Right lobe of liver (tissue), 6 donors: ENCODE measurements around the gene MIGA1. TPM values are rescaled to one million over a fixed set of nuclear protein-coding genes. Genes with fewer than 3 reads are reported as not detected.

Experiments used
- ATAC-seq, 4 donors: fragments of 200-7000 bp; cut with Tn5 transposase; one replicate each; pipeline ENCODE4 v1.9.1; 2020; ENCODE audit warnings: mild to moderate bottlenecking in 4 of 4, moderate library complexity in 4 of 4
- DNase-seq, 3 donors: peaks; one replicate each; pipeline ENCODE4 v3.0.0-alpha.2; 2020
- H3K27ac ChIP-seq, 3 donors: fragments of 200-600 bp; one replicate each; pipeline ENCODE4 v1.8.0; 2022
- H3K27me3 ChIP-seq, 2 donors: fragments of 200-600 bp; one replicate each; pipeline ENCODE4 v1.8.0; 2022
- H3K36me3 ChIP-seq, 4 donors: fragments of 200-600 bp; sonication (generic) in 1 of 4; one replicate each; pipeline versions ENCODE4 v1.5.1 to v1.8.0; 2017 to 2022; ENCODE audit warnings: control low read depth in 1 of 4
- H3K4me1 ChIP-seq, 4 donors: fragments of 200-600 bp; sonication (generic) in 1 of 4; one replicate each; pipeline versions ENCODE4 v1.5.1 to v1.8.0; 2017 to 2022; ENCODE audit warnings: control low read depth in 1 of 4
- H3K4me3 ChIP-seq, 3 donors: fragments of 200-600 bp; one replicate each; pipeline ENCODE4 v1.8.0; 2022
- H3K9me3 ChIP-seq, 4 donors: fragments of 200-600 bp; sonication (generic) in 1 of 4; one replicate each; pipeline versions ENCODE4 v1.5.1 to v1.8.0; 2017 to 2022; ENCODE audit warnings: control low read depth in 1 of 4
- POLR2A ChIP-seq: fragments of 450-650 bp; IDR thresholded peaks from one replicate; pipeline ENCODE4 v1.6.1; 2017; ENCODE audit warnings: antibody characterized with exemption, mild to moderate bottlenecking
- WGBS: methylation state at CpG from one replicate; pipeline ENCODE4 v1.1.6; 2018; ENCODE audit warnings: low coverage, low lambda C conversion rate; ENCODE audit not compliant: insufficient coverage; ENCODE audit errors: missing lambda C conversion rate; 5-methylcytosine and 5-hydroxymethylcytosine counted together
- intact Hi-C, 2 donors: fragments of 100-400 bp; cut with DNase I; formaldehyde crosslinking; loops; one replicate each; pipeline versions ENCODE4 v1.11.2 to v1.14.1; 2022
- total RNA-seq, 6 experiments: library from RNA; depleted of rRNA in 2 of 6; stranded (reverse); fragments of >200 nt in 2 of 6; fragmentation: NEBNext Ultra II Directional in 3 of 6; extraction: Animal tissue kit (Norgen Biotek cat#: 25700) in 3 of 6; gene quantifications; one replicate each; pipeline versions ENCODE4 v1.1.0 to v1.2.4, GENCODE V29; 2016 to 2023
- TF ChIP-seq, protein P1 (sequence below), 4 donors: fragments of 200-600 bp in 3 of 4; fragments of 450-650 bp in 1 of 4; IDR thresholded peaks; one replicate each; pipeline versions ENCODE4 v1.5.1 to v1.8.0; 2016 to 2022; ENCODE audit warnings: antibody characterized with exemption in 4 of 4, mild to moderate bottlenecking in 2 of 4
- donor health status: DM: no; HTN: yes; CAD: no.
- donor health status: DM: no; HTN: no; CAD: no.
- donor health status: DM: no; HTN: no; CAD: no.
- donor health status: DM: no; HTN: yes; CAD: no.
- donor health status: DM: no; HTN: yes; CAD: no.

Gene MIGA1
- total RNA-seq, 6 experiments from 2014 or later: 7.7 to 12.2 (median 8.8) TPM

DNA sequence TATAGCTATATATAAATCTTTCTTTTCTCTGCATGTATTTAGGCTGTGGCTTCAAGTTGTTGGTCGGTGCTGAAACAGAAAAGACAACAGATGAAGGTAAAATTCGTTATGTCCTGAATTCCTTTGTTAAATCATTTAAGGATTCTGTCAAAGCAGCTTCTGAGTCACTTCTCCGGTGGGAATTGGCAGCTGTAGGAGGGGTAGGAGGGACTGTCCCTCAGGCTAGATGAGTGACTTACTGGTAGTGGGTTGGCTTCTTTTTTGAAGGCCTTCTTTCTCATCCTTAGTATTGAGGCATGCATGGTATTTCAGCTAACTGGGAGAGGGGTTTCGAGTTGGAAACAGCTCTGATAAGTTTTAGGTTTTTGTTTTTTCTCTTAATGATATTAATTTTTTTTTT lies 86.8 kb downstream of the MIGA1 start:
- ATAC-seq: no peak
- no peak overlapping the region for H3K4me3 ChIP-seq
- no peak for DNase-seq

DNA sequence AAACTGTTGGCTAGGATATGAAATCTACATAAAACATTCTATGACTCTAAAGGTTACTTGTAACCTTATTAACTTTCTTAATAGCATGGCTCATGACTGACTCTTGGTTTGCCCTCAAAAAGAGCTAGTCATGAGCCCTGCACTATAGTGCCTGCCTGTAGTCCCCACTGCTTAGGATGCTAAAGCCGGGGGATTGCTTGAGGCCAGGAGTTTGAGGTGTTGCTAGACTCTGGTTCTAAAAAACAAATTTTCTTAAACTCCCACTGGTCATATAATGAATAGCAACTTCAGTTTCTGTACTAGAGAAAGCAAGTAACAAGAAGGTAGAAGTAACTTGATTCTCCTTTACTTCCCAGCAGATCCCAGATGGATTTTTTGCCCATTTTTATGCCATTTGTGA lies 93.2 kb downstream of the MIGA1 start:
- no peak for DNase-seq
- Histone ChIP-seq H3K4me1 (no peaks in the 10 kb centered on the region), H3K4me3 (no peak overlapping the region), H3K36me3 (no peaks in the 10 kb centered on the region), H3K27me3 (no peaks in the 10 kb centered on the region), H3K27ac (no peak overlapping the region), H3K9me3 (no peaks in the 10 kb centered on the region)
- TF ChIP-seq, protein P1, sequence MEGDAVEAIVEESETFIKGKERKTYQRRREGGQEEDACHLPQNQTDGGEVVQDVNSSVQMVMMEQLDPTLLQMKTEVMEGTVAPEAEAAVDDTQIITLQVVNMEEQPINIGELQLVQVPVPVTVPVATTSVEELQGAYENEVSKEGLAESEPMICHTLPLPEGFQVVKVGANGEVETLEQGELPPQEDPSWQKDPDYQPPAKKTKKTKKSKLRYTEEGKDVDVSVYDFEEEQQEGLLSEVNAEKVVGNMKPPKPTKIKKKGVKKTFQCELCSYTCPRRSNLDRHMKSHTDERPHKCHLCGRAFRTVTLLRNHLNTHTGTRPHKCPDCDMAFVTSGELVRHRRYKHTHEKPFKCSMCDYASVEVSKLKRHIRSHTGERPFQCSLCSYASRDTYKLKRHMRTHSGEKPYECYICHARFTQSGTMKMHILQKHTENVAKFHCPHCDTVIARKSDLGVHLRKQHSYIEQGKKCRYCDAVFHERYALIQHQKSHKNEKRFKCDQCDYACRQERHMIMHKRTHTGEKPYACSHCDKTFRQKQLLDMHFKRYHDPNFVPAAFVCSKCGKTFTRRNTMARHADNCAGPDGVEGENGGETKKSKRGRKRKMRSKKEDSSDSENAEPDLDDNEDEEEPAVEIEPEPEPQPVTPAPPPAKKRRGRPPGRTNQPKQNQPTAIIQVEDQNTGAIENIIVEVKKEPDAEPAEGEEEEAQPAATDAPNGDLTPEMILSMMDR (IDR thresholded peaks at IDR 0.05): no peak
- no peak for TF ChIP-seq POLR2A
- 100% methylated on average over 1 of the region's 1 CpG for WGBS
- no peak for ATAC-seq
- intact Hi-C loops: no loop called here

More for the DNA sequence above, 86.8 kb downstream of the MIGA1 start:
- H3K27me3 ChIP-seq: no peaks in the 10 kb centered on the region
- H3K4me1 ChIP-seq: no peaks in the 10 kb centered on the region
- TF ChIP-seq, protein P1 (IDR thresholded peaks at IDR 0.05): no peak
- TF ChIP-seq POLR2A: no peak
- H3K27ac ChIP-seq: no peak overlapping the region
- no peaks in the 10 kb centered on the region for H3K9me3 ChIP-seq
- H3K36me3 ChIP-seq: peaks cover 0 to 23% (median 5%) of the 10 kb centered on the region in 4 donors
- intact Hi-C loops: no loop called here
- 82% methylated on average over 4 of the region's 4 CpGs for WGBS

DNA sequence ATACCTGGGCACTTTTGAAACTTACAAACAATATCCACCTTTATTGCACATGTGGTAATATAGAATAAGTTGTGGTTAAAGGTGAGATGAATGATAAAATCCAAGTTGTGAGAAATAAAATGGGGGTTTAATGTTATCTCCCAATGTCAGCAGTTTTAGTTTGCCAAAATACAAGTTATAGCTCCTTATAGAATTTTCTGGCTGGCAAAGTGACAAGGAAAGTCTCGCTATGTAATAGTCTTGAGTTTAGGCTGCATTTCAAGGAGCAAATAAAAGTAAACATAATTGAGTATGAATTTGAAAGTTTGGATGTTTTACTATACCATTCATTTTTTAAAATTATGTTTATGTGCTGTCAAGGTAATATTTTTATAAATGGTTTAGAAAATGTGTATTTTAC lies 94.0 kb downstream of the MIGA1 start:
- Histone ChIP-seq H3K36me3 (no peaks in the 10 kb centered on the region), H3K27me3 (no peaks in the 10 kb centered on the region), H3K27ac (no peak overlapping the region), H3K4me3 (no peak overlapping the region), H3K4me1 (no peaks in the 10 kb centered on the region), H3K9me3 (no peaks in the 10 kb centered on the region)
- 100% methylated on average over 1 of the region's 1 CpG for WGBS
- TF ChIP-seq, protein P1 (IDR thresholded peaks at IDR 0.05): no peak
- no peak for TF ChIP-seq POLR2A
- intact Hi-C loops: no loop called here
- DNase-seq (no peak), ATAC-seq (no peak)

DNA sequence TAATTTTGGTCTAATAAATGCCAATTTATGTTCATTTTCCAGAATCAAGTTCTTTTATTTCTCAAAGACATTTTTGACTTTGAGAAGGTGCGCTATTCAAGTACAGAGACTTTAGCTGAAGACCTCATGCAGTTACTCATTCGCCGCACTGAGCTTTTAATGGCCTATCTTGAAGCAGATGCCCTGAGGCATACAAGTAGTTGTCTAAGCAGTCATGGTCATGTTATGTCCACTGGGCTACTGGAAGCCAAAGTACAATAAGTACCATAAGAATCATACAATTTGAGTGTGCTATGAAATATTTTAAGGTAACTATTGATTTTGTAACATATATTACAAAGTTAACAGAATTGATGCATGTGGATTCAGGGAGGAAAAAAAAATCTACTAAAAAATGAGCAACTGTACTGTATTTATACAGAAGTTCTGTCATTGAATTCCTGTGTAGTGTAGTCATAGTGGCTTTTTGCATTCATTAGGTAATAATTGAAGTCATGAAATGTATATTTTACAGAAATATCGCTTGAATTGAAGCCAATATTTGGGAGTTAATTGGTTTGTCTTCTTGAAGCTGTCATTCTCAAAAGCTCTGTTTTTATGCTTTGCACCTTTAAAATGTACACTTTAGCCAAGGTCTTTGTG lies 95.5 kb downstream of the MIGA1 start:
- H3K4me3 ChIP-seq: no peak overlapping the region
- intact Hi-C loops: no loop called here
- H3K36me3 ChIP-seq: no peaks in the 10 kb centered on the region
- no peaks in the 10 kb centered on the region for H3K27me3 ChIP-seq
- 99% methylated on average over 4 of the region's 4 CpGs for WGBS
- H3K27ac ChIP-seq: no peak overlapping the region
- no peak for ATAC-seq
- H3K4me1 ChIP-seq: no peaks in the 10 kb centered on the region
- no peaks in the 10 kb centered on the region for H3K9me3 ChIP-seq
- TF ChIP-seq, protein P1 (IDR thresholded peaks at IDR 0.05): no peak
- TF ChIP-seq POLR2A: no peak
- DNase-seq: no peak
